GM12878 (cell line): Measurements from ENCODE around the gene MMP24.

Experiments used
- EED ChIP-seq: sonication (generic); IDR thresholded peaks from 2 replicates; pipeline ENCODE4 v1.6.1; 2016; ENCODE audit warnings: antibody characterized with exemption, low read depth
- TF ChIP-seq, protein P1 (sequence below): fragments of 450-650 bp; IDR thresholded peaks from 2 replicates; pipeline ENCODE4 v1.6.1; 2017; ENCODE audit warnings: mild to moderate bottlenecking, moderate library complexity

DNA sequence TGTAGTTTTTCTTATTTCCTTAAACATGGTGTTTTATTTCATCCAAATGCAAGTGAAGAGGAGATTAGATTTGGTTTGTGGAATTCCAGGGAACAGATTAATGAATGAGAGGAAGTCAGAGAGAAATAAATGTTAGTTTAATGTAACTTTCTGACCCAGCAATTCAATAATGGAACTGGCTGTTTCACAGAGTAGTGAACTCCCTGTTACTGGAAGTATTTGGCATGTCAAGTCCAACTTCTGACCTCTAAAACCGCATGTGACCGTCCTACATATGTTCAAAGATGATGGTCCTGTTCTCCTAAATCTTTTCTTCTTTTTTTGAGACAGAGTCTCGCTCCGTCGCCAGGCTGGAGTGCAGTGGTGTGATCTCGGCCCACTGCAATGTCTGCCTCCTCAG lies 35.9 kb upstream of the MMP24 start:
- TF ChIP-seq, protein P1, sequence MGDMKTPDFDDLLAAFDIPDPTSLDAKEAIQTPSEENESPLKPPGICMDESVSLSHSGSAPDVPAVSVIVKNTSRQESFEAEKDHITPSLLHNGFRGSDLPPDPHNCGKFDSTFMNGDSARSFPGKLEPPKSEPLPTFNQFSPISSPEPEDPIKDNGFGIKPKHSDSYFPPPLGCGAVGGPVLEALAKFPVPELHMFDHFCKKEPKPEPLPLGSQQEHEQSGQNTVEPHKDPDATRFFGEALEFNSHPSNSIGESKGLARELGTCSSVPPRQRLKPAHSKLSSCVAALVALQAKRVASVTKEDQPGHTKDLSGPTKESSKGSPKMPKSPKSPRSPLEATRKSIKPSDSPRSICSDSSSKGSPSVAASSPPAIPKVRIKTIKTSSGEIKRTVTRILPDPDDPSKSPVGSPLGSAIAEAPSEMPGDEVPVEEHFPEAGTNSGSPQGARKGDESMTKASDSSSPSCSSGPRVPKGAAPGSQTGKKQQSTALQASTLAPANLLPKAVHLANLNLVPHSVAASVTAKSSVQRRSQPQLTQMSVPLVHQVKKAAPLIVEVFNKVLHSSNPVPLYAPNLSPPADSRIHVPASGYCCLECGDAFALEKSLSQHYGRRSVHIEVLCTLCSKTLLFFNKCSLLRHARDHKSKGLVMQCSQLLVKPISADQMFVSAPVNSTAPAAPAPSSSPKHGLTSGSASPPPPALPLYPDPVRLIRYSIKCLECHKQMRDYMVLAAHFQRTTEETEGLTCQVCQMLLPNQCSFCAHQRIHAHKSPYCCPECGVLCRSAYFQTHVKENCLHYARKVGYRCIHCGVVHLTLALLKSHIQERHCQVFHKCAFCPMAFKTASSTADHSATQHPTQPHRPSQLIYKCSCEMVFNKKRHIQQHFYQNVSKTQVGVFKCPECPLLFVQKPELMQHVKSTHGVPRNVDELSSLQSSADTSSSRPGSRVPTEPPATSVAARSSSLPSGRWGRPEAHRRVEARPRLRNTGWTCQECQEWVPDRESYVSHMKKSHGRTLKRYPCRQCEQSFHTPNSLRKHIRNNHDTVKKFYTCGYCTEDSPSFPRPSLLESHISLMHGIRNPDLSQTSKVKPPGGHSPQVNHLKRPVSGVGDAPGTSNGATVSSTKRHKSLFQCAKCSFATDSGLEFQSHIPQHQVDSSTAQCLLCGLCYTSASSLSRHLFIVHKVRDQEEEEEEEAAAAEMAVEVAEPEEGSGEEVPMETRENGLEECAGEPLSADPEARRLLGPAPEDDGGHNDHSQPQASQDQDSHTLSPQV = no peak
- TF ChIP-seq EED = no peak
